Urothelium cell line (cell line): Measurements from ENCODE around the gene CRTC3.
"Not testable (repeated sequence)": the region's sequence is repeated elsewhere in the genome, so short reads cannot be mapped to it uniquely, and the experiment has no call there.

Experiments
- DNase-seq: peaks from one replicate; pipeline ENCODE4 v3.0.0; 2011; ENCODE audit warnings: low spot score, mixed read lengths
- FAIRE-seq: peaks from 2 replicates; lab custom pipeline; 2011; peaks lifted over from hg19 to GRCh38; lab: Jason Lieb, UNC

CRTC3 gene

DNA sequence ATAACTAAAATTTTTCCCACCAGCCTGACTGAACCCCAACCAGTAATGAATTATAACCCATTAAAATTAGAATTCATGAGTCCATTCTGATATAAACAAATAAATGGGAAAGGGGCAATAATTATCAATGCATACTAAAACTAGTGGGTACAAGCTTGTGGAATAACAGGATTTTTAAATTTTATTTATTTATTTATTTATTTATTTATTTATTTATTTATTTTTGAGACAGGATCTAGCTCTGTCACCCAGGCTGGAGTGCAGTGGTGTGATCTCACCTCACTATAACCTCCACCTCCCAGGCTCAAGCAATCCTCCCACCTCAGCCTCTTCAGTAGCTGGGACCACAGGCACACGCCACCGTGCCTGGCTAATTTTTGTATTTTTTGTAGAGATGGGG is 15.8 kb upstream of the CRTC3 start:
- not testable (repeated sequence) for FAIRE-seq, DNase-seq

DNA sequence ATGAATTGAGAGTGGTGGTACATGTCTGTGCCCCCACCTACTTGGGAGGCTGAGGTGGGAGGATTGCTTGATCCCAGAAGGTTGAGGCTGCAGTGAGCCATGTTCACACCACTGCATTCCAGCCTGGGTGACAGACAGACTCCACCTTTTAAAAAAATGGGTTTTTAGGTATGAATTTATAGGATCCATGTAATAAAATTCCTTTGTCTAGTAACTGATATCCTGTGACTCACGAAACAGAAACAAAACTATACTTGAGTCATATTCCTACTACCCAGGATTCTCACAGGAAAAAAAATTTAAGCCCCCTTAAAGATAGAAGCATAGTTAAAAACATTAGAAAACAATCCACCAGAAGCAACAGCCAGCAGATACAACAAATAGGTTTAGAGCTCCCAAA is 10.0 kb upstream of the CRTC3 start:
- FAIRE-seq, result no peak
- peak; percentile 16 for DNase-seq

DNA sequence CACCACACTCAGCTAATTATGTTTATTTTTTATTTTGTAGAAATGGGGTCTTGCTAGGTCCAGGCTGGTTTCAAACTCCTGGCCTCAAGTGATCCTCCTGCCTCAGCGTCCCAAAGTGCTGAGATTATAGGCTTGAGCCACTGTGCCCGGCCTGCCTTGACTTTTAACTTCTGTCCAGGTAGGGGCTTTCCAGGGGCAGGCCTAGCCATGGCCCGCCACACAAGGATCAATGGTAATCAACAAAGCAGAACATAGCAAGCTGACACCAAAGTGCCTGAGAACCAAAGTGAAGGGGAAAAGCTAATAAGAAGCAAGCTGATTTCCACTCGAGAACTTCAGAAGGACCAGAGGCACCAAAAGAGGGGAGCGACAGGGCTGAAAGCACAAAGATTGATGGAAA is 9.4 kb upstream of the CRTC3 start:
- DNase-seq (no peak), FAIRE-seq (no peak)

DNA sequence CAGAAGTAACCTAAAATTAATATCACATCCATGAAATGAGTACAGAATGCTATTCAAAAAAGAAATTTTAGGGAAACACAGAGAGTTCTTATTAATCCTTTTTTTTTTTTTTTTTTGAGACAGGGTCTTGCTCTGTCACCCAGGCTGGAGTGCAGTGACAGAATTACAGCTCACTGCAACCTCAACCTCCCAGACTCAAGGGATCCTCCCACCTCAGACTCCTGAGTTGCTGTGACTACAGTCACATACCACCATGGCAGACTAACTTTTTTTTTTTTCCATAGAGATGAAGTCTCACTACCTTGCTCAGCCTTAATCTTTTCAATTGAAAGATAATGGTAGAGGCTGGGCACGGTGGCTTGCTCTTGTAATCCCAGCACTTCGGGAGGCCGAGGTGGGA is 6.3 kb upstream of the CRTC3 start:
- DNase-seq (no peak), FAIRE-seq (no peak)

DNA sequence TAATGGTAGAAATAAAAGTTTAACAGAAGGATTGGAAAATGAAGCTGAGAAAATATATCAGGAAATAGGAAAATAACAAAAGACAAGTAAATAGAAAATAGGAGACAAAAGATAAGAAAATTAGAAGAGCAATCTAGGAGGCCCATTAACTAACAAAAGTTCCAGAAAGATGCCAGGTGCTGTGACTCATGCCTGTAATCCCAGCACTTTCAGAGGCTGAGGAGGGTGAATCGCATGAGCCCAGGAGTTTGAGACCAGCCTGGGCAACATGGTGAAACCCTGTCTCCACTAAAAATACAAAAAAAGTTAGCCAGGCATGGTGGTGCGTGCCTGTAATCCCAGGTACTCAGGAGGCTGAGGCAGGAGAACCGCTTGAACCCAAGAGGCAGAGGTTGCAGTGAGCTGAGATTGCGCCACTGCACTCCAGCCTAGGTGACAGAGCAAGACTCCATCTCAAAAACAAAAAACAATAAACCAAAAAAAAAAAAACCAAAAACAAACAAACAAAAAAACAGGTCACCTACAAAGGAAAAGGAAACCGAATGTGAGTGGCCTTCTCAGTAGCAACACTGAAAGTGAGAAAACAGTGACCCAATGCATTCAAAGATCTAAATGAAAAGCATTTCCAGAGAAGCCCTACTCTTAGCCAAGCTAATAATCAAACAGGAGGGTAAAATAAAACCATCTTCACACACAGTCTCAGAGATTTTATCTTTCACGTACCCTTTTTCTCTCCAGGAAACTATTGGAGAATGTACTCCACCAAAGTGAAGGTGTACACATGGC is 5.5 kb upstream of the CRTC3 start:
- DNase-seq, FAIRE-seq: not testable (repeated sequence)

DNA sequence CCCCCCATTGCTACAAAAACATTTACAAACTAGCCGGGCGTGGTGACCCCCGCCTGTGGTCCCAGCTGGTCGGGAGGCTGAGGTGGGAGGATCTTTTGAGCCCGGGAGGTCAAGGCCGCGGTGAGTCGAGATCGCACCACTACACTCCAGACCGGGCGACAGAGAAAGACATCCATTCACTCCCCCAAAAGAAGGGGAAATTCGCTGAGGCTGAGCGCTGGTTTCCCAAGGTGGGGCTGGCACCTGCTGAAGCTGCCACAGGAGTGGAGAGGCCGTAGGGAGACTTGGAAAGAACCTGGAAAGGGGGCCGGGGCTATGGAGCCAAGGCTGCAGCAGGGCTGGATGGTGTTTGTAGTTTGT is 732 bp upstream of the CRTC3 start:
- FAIRE-seq (no peak), DNase-seq (no peak)

DNA sequence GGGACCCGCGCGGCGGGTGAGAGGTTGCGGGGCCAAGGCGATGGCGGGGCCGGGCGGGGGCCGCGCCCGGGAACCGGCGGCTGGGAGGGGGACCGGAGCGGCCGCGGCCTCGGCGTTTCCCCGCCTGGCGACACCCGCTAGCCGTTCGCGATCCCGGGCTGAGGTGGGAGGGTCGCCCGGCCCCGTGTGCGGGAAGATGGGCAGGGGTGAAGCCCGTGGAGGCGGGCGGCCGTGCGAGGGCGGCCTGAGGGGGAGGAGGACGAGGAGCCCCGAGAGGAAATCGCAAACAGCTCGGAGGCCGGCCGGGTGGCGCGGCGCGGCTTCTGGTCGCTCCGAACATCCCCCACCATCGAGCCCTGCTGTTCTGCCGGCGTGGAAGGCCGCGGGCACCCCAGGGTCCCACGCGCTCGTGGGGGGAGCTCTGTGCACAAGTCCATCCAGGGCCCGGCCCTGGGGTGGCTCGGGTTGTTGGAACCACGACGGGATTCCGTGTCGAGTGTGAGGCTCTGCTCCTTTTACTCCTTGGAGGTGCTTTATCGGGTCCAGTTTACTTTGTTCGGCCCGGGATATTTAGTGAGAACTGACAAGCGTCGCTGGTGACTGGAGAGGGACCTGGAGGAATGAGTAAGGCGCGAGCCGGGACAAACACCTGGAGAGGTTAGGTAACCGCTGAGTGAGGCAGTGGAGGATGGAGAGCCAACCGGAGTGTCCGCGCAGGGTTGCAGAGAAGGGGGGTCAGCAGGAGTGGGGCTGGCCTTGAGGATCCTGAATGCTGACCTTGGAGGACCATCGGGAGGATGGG is 728 bp downstream of the CRTC3 start:
- DNase-seq, result peak; percentile 62
- no peak for FAIRE-seq

DNA sequence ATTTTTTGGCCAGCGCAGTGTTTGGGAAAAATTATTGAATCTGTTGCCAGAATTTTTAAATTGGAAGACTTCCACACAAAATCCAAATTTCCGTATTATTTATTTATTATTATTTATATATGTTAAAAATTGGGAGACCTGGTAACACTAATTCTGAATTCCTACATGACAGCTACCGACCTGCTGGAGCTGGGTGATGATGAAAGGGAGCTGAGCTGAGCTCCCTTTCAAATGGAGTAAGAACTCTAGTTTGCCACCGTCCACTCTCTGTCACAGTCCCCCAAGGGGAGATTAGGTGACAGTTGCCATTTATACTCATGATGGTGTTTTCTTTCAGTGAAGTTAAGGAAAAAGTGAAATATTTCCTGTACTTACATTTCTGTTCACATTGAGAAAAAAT is 1.4 kb downstream of the CRTC3 start:
- no peak for FAIRE-seq
- DNase-seq, result no peak

DNA sequence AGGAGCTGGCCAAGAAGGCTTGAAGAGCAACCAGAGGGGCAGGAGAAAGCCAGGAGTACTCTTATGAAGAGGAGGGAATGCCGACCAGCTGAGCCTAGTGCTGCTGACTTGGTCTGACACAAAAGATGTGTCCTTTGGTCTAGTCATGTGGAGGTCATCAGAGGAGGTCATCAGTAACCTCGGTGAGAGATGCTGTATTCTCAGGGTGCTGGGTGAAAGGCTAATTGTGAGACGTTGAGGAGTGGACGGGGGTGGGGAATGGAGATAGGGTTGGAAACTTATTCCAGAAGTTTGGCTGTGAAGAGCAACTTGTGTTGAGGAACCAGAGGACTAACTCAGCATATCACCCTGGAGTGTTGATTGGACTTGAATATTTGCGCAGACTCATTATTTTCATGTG is 5.5 kb downstream of the CRTC3 start:
- FAIRE-seq (no peak), DNase-seq (no peak)

DNA sequence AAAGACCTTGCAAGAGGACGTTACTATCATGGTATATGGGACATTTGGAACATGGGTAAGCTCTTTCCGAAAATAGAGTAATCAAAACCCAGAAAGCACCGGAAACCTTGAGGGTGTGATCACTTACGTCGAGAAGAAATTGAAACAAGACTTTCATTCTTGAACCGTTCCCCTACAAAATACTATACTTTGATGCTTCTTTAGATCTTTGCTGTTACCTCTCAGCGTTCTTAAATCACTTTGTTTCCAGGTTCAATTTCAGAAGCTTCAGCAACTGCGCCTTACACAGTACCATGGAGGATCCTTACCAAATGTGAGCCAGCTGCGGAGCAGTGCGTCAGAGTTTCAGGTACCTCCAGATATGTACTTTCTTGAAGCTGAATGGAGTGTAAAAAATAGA is 10.1 kb downstream of the CRTC3 start:
- FAIRE-seq (no peak), DNase-seq (no peak)

DNA sequence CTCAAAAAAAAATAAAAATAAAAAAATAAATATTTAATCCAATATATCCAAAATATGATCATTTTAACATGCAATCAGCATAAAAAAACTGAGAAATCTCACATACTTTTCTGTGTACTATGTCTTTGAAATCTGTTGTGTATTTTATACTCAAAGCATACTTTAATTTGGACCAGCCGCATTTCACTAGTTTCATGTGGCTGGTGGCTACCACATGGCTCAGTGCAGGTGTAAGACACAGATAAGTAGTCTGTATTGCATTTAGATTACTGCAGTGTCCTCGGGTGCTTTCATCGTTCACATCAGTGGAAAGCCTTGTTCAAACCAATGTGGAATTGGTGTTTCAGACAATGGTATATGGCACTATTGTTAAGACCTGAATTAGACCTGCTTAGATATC is 11.0 kb downstream of the CRTC3 start:
- DNase-seq (no peak), FAIRE-seq (no peak)

DNA sequence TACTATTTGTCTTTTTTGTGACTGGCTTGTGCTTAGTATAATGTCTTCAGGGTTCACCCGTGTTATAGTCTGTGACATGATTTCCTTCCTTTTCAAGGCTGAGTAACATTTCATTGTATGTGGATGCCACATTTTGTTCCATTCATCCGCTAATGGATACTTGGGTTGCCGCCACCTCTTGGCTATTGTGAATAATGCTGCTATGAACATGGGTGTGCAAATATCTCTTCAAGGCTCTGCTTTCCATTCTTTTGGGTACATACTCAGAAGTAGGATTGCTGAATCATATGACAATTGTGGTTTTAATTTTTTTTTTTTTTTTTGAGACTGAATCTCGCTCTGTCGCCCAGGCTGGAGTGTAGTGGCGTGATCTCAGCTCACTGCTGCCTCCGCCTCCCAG is 15.4 kb downstream of the CRTC3 start:
- FAIRE-seq, result no peak
- no peak for DNase-seq

DNA sequence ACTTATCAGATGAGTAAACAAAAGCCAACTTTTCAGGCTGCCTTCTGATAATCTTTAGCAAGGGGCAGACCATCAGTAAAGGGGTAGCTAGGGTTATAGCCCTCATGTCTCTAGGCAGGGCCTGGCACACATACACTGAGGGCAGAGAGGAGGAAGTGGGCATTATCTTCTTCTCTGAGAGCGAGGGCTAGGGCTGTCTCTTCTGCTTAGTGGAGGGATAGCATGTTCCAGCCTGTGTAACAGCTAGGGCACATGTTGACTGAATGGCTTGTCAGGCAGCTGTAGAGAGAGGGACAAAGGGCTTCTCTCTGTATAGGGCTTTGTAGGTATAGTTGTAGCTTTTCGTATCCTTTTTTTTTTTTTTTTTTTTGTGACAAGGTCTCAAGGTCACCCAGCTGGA is 17.8 kb downstream of the CRTC3 start:
- DNase-seq (no peak), FAIRE-seq (no peak)

DNA sequence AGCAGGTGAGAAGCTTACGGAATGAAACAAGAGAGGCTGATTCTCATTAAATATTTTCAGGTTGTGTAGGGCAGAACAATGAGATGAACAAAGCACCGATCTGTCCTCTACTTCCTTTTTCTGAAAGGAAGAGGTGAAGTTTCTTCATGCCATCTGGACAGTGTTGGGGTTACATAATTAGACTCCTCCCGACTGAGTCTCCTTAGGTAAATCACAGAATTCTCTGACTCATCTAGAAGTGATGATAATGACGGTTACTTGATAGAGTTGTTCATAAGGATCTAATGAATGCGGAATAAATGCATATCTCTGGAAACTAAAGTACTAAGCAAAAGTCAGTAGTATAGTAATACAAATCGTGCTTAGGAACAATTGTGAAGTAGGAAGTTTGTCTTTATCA is 21.2 kb downstream of the CRTC3 start:
- no peak for DNase-seq
- no peak for FAIRE-seq

DNA sequence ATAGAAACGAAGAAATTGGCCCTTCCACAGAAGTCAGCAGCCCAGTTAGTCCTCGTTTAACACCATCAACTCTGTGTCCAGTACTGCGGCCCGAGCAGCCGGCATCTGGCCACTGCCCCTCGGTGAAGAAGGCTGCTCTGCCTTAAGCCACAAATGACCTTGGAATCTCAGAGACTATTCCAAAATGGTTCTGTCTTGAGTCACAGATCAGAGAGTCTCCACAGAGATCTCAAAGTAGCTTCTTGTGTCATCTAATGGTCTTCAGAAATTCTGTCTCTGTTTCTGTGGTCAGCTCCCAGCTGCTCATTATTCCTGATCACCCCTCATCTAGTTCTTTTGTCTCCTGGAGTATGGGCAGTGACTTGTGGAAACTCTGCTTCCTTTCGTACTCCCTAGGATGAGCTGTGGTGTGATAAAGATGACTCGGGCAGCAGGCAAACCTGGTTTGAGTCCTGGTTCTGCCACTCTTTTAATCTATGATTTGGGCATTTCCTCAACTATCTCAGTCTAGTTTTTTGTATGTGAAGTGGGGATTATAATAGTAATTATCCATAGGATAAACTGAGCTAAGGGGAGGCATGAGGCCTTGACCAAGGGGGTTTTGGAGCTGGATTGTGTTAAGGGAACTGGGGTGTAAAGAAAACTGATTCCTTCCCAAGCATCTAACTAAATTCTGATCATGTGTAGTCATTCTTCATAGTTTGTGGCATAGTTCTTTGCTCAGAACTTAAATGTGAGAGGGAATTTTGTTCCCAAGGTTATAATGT is 22.6 kb downstream of the CRTC3 start:
- DNase-seq (no peak), FAIRE-seq (no peak)

DNA sequence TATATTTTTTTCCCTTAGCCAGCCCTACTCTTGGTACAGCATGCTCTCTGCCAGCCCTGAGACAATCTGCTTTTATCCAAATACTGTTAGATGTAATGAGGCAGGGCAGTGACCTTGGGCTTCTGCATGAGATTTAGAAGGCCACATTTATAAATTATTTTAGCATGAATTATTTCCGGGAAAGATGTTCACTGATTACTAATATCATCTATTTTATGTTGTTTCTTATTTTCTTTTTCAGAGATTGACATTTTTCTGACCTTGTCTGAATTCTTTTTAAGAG is 23.1 kb downstream of the CRTC3 start:
- no peak for DNase-seq
- FAIRE-seq, result no peak

DNA sequence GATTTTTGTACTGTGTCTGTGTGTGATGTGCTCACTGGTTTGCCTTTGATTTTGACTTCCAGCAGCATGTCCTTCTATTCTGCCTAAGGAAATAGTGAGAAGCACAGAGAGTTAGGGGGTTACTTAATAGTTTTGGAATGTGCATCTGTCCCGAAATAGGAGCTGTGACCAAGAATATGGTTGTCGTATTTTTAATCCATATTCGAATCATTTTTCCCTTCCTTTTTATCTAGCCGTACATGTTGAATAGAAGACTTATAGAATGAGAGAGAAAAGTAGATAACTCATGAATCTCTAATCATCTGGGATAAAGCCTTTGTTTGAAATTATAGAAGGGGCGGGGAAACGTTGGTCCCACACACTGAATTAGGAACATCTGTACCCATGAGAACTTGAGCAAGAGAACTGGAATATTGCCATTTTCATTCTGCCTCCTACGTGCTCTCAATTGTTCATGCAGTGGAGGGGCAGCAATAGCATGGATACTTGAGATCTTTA is 23.6 kb downstream of the CRTC3 start:
- DNase-seq (peak; percentile 29), FAIRE-seq (no peak)

DNA sequence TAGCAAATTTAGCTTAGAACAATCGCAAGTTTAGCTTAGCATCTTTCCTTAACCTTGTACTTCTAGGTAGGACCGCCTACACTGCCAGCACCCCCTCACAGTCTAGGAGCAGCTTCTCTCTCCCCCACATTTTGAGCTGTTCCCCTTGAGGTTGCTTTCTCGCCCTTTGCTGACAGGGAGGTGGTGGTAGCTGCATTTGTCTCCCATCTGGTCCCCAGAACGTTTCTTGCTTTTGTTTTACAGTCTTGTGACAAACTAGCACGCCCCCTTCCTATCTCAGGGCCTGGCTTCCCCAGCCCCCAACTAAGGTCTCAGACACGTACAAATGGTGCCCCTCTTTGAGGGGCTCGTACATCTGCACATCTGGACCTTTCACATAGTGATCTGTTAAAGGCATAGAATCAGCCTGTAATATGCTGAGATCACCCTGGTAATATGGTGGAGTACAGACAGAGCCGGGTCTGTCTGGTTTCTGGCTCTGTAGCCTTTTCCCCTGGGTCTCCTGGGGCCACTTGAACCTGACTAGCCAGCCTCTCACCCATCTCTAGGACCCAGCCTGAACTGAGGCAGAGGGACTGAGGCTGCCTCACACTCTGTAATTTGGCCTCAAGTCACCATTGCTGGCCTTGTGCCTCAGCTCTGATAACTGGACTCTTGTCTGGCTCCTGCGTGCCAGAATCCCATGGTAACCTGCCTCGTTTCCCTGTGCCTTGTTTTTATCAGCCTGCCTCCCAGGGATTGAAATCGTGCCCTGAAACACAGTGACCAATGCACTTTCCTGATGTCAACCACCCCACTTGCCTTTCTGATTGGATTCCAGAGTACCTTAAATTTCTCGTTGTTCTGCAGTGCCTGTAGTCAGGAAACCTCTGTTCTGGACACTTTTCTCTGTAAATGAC is 27.7 kb downstream of the CRTC3 start:
- DNase-seq, result no peak
- no peak for FAIRE-seq

DNA sequence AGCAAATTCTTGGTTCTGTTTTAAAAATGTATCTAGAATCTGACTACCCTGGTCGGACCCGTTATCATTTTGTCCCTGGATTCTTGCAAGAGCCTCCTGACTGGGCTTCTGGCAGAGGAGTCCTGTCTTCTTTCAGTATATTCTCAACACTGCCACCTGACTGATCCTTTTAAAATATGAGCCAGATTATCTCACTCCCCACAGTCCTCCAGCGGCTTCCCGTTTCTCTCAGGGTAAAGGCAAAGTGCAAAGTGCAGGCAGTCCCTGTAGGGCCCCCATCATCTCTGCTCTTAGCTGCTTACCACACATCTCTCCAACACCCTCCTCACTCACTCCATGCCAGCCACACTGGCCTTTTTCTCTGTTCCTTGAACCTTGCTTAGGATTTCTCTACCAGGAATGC is 28.4 kb downstream of the CRTC3 start:
- no peak for FAIRE-seq
- no peak for DNase-seq

DNA sequence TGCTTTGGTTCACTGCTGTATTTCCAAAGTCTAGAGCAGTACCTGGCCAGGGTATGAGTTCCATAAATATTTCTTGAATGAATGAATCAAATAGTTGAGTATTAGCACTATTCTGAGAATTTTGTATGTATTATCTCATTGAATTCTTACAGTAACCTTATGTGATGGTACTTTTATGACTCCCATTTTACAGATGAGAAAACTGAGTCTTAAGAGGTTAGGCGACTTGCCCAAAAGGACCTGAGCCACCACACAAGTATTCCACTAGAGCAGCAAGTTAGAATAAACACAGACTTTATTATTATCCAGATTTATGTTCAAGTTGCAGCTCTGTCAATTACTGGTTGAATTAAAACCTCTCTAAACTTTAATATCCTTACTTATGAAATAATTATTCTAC is 29.4 kb downstream of the CRTC3 start:
- FAIRE-seq (no peak), DNase-seq (no peak)
